ENCODE measurements around the gene CCT2.

GRCh38 chr12:69613351-69613750, 28.1 kb downstream of the CCT2 start:
- TF ChIP-seq CTCF (IDR thresholded peaks at IDR 0.05) (no peak), POLR2A (IDR thresholded peaks at IDR 0.05) (no peak)

Data from esophagus squamous epithelium (tissue), 4 donors.